PC-3 (cell line): Measurements from ENCODE around the gene DOCK1. TPM values are rescaled to one million over a fixed set of nuclear protein-coding genes. Genes with fewer than 3 reads are reported as not detected.

ENCODE experiments used
- ATAC-seq: fragments of 200-7000 bp; cut with Tn5 transposase; 2 replicates; pipeline ENCODE4 v1.9.1; 2020; ENCODE audit warnings: mild to moderate bottlenecking, moderate library complexity
- BruUV-seq: library from RNA; stranded (reverse); fragments of 400-500 nt; replicated peaks from 2 replicates; lab custom pipeline; 2021; lab: Mats Ljungman, UMichigan
- CTCF ChIA-PET: fragments of 300-600 bp; sonication (Branson Sonifier 250); formaldehyde crosslinking; loops from one replicate; lab custom pipeline; 2022; ENCODE audit warnings: antibody characterized with exemption; lab: Charles Lee
- POLR2A ChIA-PET: fragments of 300-600 bp; sonication (Branson Sonifier 250); formaldehyde crosslinking; loops from one replicate; lab custom pipeline; 2022; ENCODE audit warnings: antibody characterized with exemption; ENCODE audit not compliant: unreplicated experiment; lab: Charles Lee
- DNase-seq: peaks from one replicate; pipeline ENCODE4 v3.0.0-alpha.2; 2015
- H2AFZ ChIP-seq: fragments of 300-600 bp; sonication (generic); 2 replicates; pipeline ENCODE4 v1.6.0; 2016; ENCODE audit warnings: antibody characterized with exemption, low read length
- H3F3A ChIP-seq: fragments of 300-600 bp; sonication (generic); one replicate; pipeline ENCODE4 v1.6.0; 2017; ENCODE audit warnings: antibody characterized with exemption, low read length, control low read depth, mild to moderate bottlenecking; ENCODE audit not compliant: unreplicated experiment
- H3K27ac ChIP-seq: fragments of 300-600 bp; sonication (generic); 2 replicates; pipeline ENCODE4 v1.5.1; 2016; ENCODE audit warnings: mild to moderate bottlenecking, low read length
- H3K27me3 ChIP-seq: fragments of 300-600 bp; sonication (generic); 2 replicates; pipeline ENCODE4 v1.6.1; 2016; ENCODE audit warnings: low read length, mixed read lengths
- H3K36me3 ChIP-seq: fragments of 300-600 bp; sonication (generic); 2 replicates; pipeline ENCODE4 v1.6.1; 2016; ENCODE audit warnings: low read depth, mixed run types, low read length, mixed read lengths
- H3K4me1 ChIP-seq: fragments of 300-600 bp; sonication (generic); 2 replicates; pipeline ENCODE4 v1.5.1; 2016; ENCODE audit warnings: low read length; ENCODE audit not compliant: insufficient read depth
- H3K4me2 ChIP-seq: fragments of 300-600 bp; sonication (generic); 2 replicates; pipeline ENCODE4 v1.6.0; 2016; ENCODE audit warnings: low read length
- H3K4me3 ChIP-seq: fragments of 300-600 bp; sonication (generic); 2 replicates; pipeline ENCODE4 v1.5.1; 2016; ENCODE audit warnings: mild to moderate bottlenecking, low read length, mixed read lengths
- H3K79me2 ChIP-seq: fragments of 300-600 bp; sonication (generic); 2 replicates; pipeline ENCODE4 v1.6.1; 2017; ENCODE audit warnings: low read length, mixed read lengths
- H3K9ac ChIP-seq: fragments of 300-600 bp; sonication (generic); 2 replicates; pipeline ENCODE4 v1.6.0; 2016; ENCODE audit warnings: mild to moderate bottlenecking, low read length
- H3K9me2 ChIP-seq: fragments of 300-600 bp; sonication (generic); replicated peaks from 2 replicates; pipeline ENCODE4 v1.6.1; 2016; ENCODE audit warnings: mixed run types, low read length, mixed read lengths
- H3K9me3 ChIP-seq: fragments of 300-600 bp; sonication (generic); 2 replicates; pipeline ENCODE4 v1.6.1; 2016; ENCODE audit warnings: low read length, mixed read lengths
- H4K20me1 ChIP-seq: fragments of 300-600 bp; sonication (generic); 2 replicates; pipeline ENCODE4 v1.6.1; 2016; ENCODE audit warnings: low read length, mixed read lengths
- EZH2 ChIP-seq: fragments of 300-600 bp; sonication (generic); IDR thresholded peaks from one replicate; pipeline ENCODE4 v1.6.1; 2017; ENCODE audit warnings: antibody characterized with exemption, mild to moderate bottlenecking, low read length; ENCODE audit not compliant: unreplicated experiment
- EZH2phosphoT487 ChIP-seq: fragments of 300-600 bp; sonication (generic); IDR thresholded peaks from 2 replicates; pipeline ENCODE4 v1.6.1; 2018; ENCODE audit warnings: mild to moderate bottlenecking, antibody characterized with exemption, low read length, borderline replicate concordance
- intact Hi-C: fragments of 100-400 bp; cut with micrococcal nuclease; formaldehyde crosslinking; loops from 2 replicates; pipeline ENCODE4 v1.9.0; 2023
- total RNA-seq: library from RNA; depleted of rRNA; stranded (reverse); fragments of >200 nt; gene quantifications from 2 replicates; pipeline ENCODE4 v1.2.3, GENCODE V29; 2014
- TF ChIP-seq, protein P1 (sequence below): fragments of 300-600 bp; sonication (generic); conservative IDR thresholded peaks from 2 replicates; pipeline ENCODE4 v1.5.1; 2017; ENCODE audit warnings: antibody characterized with exemption, low read depth, mild to moderate bottlenecking, low read length

The DOCK1 gene
- total RNA-seq, 1 experiment from 2014 or later = 34.3 TPM

DNA sequence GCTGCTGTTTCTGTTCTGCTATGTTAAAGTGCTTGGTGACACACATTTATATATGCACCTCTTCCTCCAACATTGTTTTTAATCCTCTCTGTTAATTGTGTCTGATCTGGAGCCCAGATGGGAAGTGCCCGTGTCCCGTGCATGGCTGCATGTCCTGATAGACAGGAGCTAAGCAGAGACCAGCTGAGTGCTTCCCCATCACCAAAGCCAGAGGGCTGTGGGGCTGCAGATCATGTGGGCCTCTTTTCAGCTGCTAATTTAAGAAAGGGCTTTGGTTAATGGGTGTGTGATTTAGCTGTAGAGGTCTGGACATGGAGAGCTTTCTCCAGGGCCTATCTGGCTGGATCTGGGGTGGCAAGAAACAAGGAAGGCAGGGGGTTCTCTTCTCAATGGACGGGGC, 547.3 kb downstream of the DOCK1 start:
- TF ChIP-seq EZH2 (no peak), EZH2phosphoT487 (no peak)
- TF ChIP-seq, protein P1, sequence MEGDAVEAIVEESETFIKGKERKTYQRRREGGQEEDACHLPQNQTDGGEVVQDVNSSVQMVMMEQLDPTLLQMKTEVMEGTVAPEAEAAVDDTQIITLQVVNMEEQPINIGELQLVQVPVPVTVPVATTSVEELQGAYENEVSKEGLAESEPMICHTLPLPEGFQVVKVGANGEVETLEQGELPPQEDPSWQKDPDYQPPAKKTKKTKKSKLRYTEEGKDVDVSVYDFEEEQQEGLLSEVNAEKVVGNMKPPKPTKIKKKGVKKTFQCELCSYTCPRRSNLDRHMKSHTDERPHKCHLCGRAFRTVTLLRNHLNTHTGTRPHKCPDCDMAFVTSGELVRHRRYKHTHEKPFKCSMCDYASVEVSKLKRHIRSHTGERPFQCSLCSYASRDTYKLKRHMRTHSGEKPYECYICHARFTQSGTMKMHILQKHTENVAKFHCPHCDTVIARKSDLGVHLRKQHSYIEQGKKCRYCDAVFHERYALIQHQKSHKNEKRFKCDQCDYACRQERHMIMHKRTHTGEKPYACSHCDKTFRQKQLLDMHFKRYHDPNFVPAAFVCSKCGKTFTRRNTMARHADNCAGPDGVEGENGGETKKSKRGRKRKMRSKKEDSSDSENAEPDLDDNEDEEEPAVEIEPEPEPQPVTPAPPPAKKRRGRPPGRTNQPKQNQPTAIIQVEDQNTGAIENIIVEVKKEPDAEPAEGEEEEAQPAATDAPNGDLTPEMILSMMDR = no peak
- no TSS peak for BruUV-seq
- H3K4me2 ChIP-seq = no peak overlapping the region
- no peaks in the 10 kb centered on the region for H3K4me1 ChIP-seq
- no peak overlapping the region for H3K27ac ChIP-seq
- H4K20me1 ChIP-seq = no peaks in the 10 kb centered on the region
- no peaks in the 10 kb centered on the region for H3K9me2 ChIP-seq
- POLR2A ChIA-PET = no interaction called here
- H3K9me3 ChIP-seq = no peaks in the 10 kb centered on the region
- H2AFZ ChIP-seq = no peak overlapping the region
- no peaks in the 10 kb centered on the region for H3K79me2 ChIP-seq
- intact Hi-C loops = no loop called here
- H3K9ac ChIP-seq = no peak overlapping the region
- ATAC-seq (no peak), DNase-seq (no peak)
- no peak overlapping the region for H3K4me3 ChIP-seq
- H3K27me3 ChIP-seq = no peaks in the 10 kb centered on the region
- H3K36me3 ChIP-seq = no peaks in the 10 kb centered on the region
- no peaks in the 10 kb centered on the region for H3F3A ChIP-seq
- CTCF ChIA-PET = no interaction called here

DNA sequence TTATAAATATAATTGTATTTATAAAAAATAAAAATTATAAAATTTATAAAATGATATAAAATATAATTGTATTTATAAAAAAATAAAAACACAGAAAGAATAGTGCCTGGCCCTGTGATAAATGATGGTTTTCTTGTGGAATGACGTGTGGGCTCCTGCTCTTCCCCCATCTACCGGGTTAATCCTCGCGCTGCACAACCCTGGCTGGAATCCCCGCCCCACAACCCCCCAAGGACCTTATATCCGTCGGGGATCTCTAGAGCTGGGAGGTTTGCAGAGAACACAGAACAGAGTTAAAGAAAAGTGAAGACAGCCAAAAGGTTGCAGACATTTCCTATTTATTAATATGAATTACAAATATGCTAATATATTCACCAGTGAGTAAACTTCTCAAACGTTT, 548.5 kb downstream of the DOCK1 start:
- TF ChIP-seq, protein P1 = no peak
- no peak for TF ChIP-seq EZH2phosphoT487
- no peak for TF ChIP-seq EZH2

DNA sequence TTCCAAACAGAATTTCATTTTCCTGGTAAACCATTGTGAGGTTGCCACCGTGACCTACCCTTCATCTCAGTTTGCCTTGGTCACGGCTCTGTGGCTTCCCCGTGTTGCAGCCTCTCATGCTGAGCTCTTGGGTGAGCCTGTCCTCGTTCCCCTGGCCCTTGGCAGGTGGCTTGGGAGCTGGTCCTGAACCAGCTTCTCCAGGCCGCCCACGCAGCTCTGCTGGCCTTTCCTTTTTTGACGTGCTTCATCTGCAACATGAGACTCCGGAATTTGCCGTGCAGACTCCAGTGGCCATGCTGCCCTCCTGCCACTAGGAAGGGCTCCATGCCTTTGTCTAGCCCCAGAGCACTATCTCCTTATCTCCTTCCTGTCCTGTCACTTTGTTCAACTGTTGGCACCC, 550.9 kb downstream of the DOCK1 start:
- no peak overlapping the region for H3K9ac ChIP-seq
- H3K4me2 ChIP-seq = no peak overlapping the region
- BruUV-seq = no TSS peak
- H3K27me3 ChIP-seq = no peaks in the 10 kb centered on the region
- DNase-seq = no peak
- TF ChIP-seq EZH2phosphoT487 = no peak
- TF ChIP-seq, protein P1 = no peak
- TF ChIP-seq EZH2 = no peak
- H3K9me2 ChIP-seq = no peaks in the 10 kb centered on the region
- H3F3A ChIP-seq = no peaks in the 10 kb centered on the region
- H4K20me1 ChIP-seq = no peaks in the 10 kb centered on the region
- ATAC-seq = no peak
- no peak overlapping the region for H2AFZ ChIP-seq
- ChIA-PET CTCF (no interaction called here), POLR2A (no interaction called here)
- H3K27ac ChIP-seq = no peak overlapping the region
- no peaks in the 10 kb centered on the region for H3K36me3 ChIP-seq
- no peaks in the 10 kb centered on the region for H3K9me3 ChIP-seq
- H3K4me1 ChIP-seq = no peaks in the 10 kb centered on the region
- intact Hi-C loops = no loop called here
- H3K4me3 ChIP-seq = no peak overlapping the region
- H3K79me2 ChIP-seq = no peaks in the 10 kb centered on the region

More for the DNA sequence above, 548.5 kb downstream of the DOCK1 start:
- BruUV-seq = no TSS peak
- no peaks in the 10 kb centered on the region for H3F3A ChIP-seq
- DNase-seq (no peak), ATAC-seq (no peak)
- no peak overlapping the region for H3K4me2 ChIP-seq
- no peaks in the 10 kb centered on the region for H3K79me2 ChIP-seq
- ChIA-PET POLR2A (no interaction called here), CTCF (no interaction called here)
- H2AFZ ChIP-seq = no peak overlapping the region
- H3K9me3 ChIP-seq = no peaks in the 10 kb centered on the region
- intact Hi-C loops = no loop called here
- H4K20me1 ChIP-seq = no peaks in the 10 kb centered on the region
- no peak overlapping the region for H3K9ac ChIP-seq
- no peaks in the 10 kb centered on the region for H3K4me1 ChIP-seq
- H3K27ac ChIP-seq = no peak overlapping the region
- H3K9me2 ChIP-seq = no peaks in the 10 kb centered on the region
- no peaks in the 10 kb centered on the region for H3K27me3 ChIP-seq
- no peaks in the 10 kb centered on the region for H3K36me3 ChIP-seq
- H3K4me3 ChIP-seq = no peak overlapping the region
